Colonic mucosa (tissue), 4 donors: Measurements from ENCODE around the gene BORCS6. TPM values are rescaled to one million over a fixed set of nuclear protein-coding genes. Genes with fewer than 3 reads are reported as not detected.

Source experiments
- DNase-seq: peaks from one replicate; pipeline ENCODE4 v3.0.0-alpha.2; 2020
- H3K27ac ChIP-seq: fragments of 200-600 bp; one replicate; pipeline ENCODE4 v1.8.0; 2021
- H3K27me3 ChIP-seq: fragments of 200-600 bp; one replicate; pipeline ENCODE4 v1.8.0; 2021
- H3K36me3 ChIP-seq: fragments of 200-600 bp; one replicate; pipeline ENCODE4 v1.8.0; 2021
- H3K4me1 ChIP-seq: fragments of 200-600 bp; one replicate; pipeline ENCODE4 v1.8.0; 2021; ENCODE audit warnings: mild to moderate bottlenecking
- H3K4me3 ChIP-seq: fragments of 200-600 bp; one replicate; pipeline ENCODE4 v1.8.0; 2021
- H3K9ac ChIP-seq, 2 donors: one replicate each; pipeline ENCODE4 v1.7.0; 2013; ENCODE audit warnings: control low read depth in 2 of 2, low read depth in 2 of 2, low read length in 2 of 2
- H3K9me3 ChIP-seq: fragments of 200-600 bp; one replicate; pipeline ENCODE4 v1.8.0; 2021
- CTCF ChIP-seq: fragments of 200-600 bp; IDR thresholded peaks from one replicate; pipeline ENCODE4 v1.8.0; 2022; ENCODE audit warnings: antibody characterized with exemption, mild to moderate bottlenecking
- intact Hi-C: fragments of 100-400 bp; cut with DNase I; formaldehyde crosslinking; loops from one replicate; pipeline ENCODE4 v1.14.1; 2022
- total RNA-seq, 2 donors: library from RNA; stranded (reverse); fragmentation: NEBNext Ultra II Directional in 1 of 2; extraction: Animal tissue kit (Norgen Biotek cat#: 25700) in 1 of 2; gene quantifications; one replicate each; pipeline ENCODE4 v1.2.1, GENCODE V29; 2021
- donor health status: healthy.
- donor health status: DM: no; HTN: no; CAD: no.
- donor health status: DM: no; HTN: no; CAD: no.

The BORCS6 gene
- total RNA-seq, 2 donors from 2014 or later = 11.7 to 12.4 TPM

- Histone ChIP-seq H3K36me3 (peaks cover 24% of the 10 kb centered on the region), H3K9me3 (no peaks in the 10 kb centered on the region), H3K27me3 (no peaks in the 10 kb centered on the region), H3K4me3 (no peak overlapping the region), H3K4me1 (no peaks in the 10 kb centered on the region), H3K9ac (no peak overlapping the region), H3K27ac (no peak overlapping the region)
- DNase-seq = no peak
- intact Hi-C loops = no loop called here
- TF ChIP-seq CTCF = no peak
Measured at GRCh38 chr17:8142158-8142886, 47.7 kb downstream of the BORCS6 start.

DNA sequence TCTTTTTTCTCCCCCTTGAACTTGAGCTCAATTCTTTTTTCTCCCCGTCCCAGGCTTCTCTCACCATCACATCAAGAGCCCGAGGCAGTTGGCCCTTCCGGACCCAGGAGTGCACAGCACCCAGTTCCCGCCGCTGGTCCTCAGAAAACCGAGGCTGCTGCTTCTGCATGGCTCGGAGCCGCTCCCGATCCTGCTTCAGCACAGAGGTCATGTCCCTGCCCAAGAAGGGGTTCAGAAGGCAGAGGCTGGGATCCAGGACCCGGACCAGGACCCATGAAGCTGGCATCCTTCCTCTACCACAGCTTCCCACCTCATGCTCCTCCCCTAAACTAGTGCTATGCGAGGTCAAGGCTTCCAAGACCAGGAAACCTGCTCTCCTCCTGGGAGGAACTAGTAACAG, 48.2 kb downstream of the BORCS6 start:
- H3K36me3 ChIP-seq = peaks cover 18% of the 10 kb centered on the region
- H3K27me3 ChIP-seq = no peaks in the 10 kb centered on the region
- no peak overlapping the region for H3K27ac ChIP-seq
- H3K9ac ChIP-seq = no peak overlapping the region
- intact Hi-C loops = no loop called here
- H3K4me1 ChIP-seq = no peaks in the 10 kb centered on the region
- H3K9me3 ChIP-seq = no peaks in the 10 kb centered on the region
- no peak for TF ChIP-seq CTCF
- H3K4me3 ChIP-seq = no peak overlapping the region
- no peak for DNase-seq

DNA sequence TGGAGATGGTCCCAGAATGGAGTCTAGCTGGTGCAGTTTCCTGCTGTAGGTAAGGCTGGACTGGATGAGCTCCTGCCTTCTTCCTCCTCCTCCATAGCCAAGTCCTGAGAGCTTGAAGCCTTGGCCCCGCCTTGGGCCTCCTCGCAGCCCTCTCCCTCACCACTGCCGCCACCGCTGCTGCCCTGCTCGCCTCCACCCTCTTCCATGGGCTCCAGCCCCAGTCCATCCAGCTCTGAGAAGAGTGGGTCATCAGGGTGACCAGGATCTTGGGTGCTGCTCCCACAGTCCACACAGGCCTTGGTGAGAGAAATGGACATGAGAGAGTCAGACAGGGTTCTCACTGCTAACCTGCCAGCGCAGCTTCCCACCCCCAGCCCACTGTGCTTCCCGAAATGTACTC, 48.9 kb downstream of the BORCS6 start:
- Histone ChIP-seq H3K36me3 (peaks cover 11% of the 10 kb centered on the region), H3K4me1 (no peaks in the 10 kb centered on the region), H3K27ac (no peak overlapping the region), H3K9ac (no peak overlapping the region), H3K4me3 (no peak overlapping the region), H3K9me3 (no peaks in the 10 kb centered on the region), H3K27me3 (no peaks in the 10 kb centered on the region)
- DNase-seq = no peak
- TF ChIP-seq CTCF = no peak
- intact Hi-C loops = no loop called here

- peaks cover 11% of the 10 kb centered on the region for H3K36me3 ChIP-seq
- no peak overlapping the region for H3K4me3 ChIP-seq
- TF ChIP-seq CTCF = no peak
- peak; percentile 22 for DNase-seq
- no peaks in the 10 kb centered on the region for H3K4me1 ChIP-seq
- intact Hi-C loops = no loop called here
- no peak overlapping the region for H3K27ac ChIP-seq
- no peaks in the 10 kb centered on the region for H3K27me3 ChIP-seq
- no peaks in the 10 kb centered on the region for H3K9me3 ChIP-seq
- H3K9ac ChIP-seq = no peak overlapping the region
Measured at GRCh38 chr17:8140065-8141029, 49.6 kb downstream of the BORCS6 start.

DNA sequence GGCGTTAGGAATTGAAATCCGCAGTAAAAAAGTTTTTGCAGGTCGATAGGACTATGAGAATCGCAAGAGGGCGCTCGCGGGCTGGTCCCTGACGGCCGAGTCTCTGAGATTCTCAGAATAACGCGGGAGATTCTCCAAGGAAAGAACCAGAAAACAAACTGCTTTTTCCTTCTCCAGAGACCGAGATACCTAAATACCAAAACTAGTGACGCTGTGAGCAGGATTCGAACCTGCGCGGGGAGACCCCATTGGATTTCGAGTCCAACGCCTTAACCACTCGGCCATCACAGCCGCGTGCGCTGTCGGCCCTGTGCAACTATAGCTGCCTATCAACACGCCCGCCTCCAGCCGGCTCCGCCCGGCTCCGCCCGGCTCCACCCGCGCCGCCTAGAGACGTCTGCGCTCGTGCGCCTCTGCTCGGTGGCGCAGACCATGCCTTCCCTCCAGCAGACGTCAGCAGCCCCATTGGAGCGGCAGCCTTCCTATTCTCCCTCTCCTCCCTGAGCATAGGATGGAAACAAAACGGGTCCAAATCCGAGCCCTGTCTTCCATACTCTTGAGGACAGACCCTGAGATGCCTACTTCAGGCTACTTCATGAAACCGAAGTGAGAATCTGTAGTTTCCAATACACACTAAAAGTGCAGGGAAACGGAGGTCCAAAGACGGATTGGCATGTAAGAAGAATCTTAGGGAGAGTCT, 51.2 kb downstream of the BORCS6 start:
- Histone ChIP-seq H3K36me3 (peaks cover 4% of the 10 kb centered on the region), H3K27me3 (no peaks in the 10 kb centered on the region), H3K9me3 (no peaks in the 10 kb centered on the region), H3K4me1 (no peaks in the 10 kb centered on the region), H3K4me3 (peak overlapping the region; percentile 7), H3K27ac (peak overlapping the region; percentile 78), H3K9ac (peak overlapping the region; percentile 51 to 84)
- intact Hi-C loops = no loop called here
- peak; percentile 96 for DNase-seq
- TF ChIP-seq CTCF = peak; percentile 86
